ENCODE data around the gene GCDH.
A peak's percentile ranks its signal among the peaks of the same experiment; 100 is the strongest.

The GCDH gene

DNA sequence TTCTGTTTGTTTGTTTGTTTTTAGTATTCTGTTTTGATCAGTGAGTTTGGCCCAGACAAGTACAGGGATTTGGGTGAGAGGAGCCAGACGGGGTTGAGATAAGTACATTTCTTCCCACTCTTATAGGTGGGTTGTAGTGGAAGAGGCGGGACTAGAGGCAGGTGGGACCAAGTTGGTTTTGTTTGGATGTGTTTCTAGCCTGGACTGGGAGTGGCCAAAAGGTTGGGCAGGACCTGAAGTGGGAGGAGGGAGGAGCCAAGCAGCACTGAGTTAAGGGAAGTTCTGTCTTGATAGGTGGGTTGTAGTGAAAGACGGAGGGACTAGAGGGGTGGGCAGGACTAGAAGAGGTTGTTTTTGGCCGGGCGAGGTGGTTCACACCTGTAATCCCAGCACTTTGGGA is 18.7 kb upstream of the GCDH start:
- H3K36me3 ChIP-seq (replicated peaks; ENCODE audit: insufficient read depth, low read length): no peaks in the 10 kb centered on the region
- no peak for DNase-seq
- no peaks in the 10 kb centered on the region for H3F3A ChIP-seq (ENCODE audit: insufficient read depth, low read length)
- no peak overlapping the region for H3K4me2 ChIP-seq (ENCODE audit: low read depth, low read length)
- H3K9me2 ChIP-seq (replicated peaks; ENCODE audit: insufficient read depth, low read length): no peaks in the 10 kb centered on the region
- H3K4me3 ChIP-seq (ENCODE audit: low read length): no peak overlapping the region
- H3K9me3 ChIP-seq (replicated peaks; ENCODE audit: insufficient read depth, low read length): no peaks in the 10 kb centered on the region
- H3K27me3 ChIP-seq (replicated peaks; ENCODE audit: insufficient read depth, low read length): no peaks in the 10 kb centered on the region
- no peak overlapping the region for H2AFZ ChIP-seq (ENCODE audit: low read length)
- H3K79me2 ChIP-seq (ENCODE audit: low read length): no peaks in the 10 kb centered on the region
- no peak overlapping the region for H3K9ac ChIP-seq (ENCODE audit: low read length)
- no peak overlapping the region for H3K27ac ChIP-seq (ENCODE audit: low read length)
- TF ChIP-seq EZH2phosphoT487 (IDR thresholded peaks at IDR 0.05; ENCODE audit: low read length): no peak
- TF ChIP-seq, protein P1, sequence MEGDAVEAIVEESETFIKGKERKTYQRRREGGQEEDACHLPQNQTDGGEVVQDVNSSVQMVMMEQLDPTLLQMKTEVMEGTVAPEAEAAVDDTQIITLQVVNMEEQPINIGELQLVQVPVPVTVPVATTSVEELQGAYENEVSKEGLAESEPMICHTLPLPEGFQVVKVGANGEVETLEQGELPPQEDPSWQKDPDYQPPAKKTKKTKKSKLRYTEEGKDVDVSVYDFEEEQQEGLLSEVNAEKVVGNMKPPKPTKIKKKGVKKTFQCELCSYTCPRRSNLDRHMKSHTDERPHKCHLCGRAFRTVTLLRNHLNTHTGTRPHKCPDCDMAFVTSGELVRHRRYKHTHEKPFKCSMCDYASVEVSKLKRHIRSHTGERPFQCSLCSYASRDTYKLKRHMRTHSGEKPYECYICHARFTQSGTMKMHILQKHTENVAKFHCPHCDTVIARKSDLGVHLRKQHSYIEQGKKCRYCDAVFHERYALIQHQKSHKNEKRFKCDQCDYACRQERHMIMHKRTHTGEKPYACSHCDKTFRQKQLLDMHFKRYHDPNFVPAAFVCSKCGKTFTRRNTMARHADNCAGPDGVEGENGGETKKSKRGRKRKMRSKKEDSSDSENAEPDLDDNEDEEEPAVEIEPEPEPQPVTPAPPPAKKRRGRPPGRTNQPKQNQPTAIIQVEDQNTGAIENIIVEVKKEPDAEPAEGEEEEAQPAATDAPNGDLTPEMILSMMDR (IDR thresholded peaks at IDR 0.05; ENCODE audit: low read length): no peak
- H4K20me1 ChIP-seq (ENCODE audit: insufficient read depth, low read length): no peaks in the 10 kb centered on the region
- no peaks in the 10 kb centered on the region for H3K4me1 ChIP-seq (ENCODE audit: low read length)

DNA sequence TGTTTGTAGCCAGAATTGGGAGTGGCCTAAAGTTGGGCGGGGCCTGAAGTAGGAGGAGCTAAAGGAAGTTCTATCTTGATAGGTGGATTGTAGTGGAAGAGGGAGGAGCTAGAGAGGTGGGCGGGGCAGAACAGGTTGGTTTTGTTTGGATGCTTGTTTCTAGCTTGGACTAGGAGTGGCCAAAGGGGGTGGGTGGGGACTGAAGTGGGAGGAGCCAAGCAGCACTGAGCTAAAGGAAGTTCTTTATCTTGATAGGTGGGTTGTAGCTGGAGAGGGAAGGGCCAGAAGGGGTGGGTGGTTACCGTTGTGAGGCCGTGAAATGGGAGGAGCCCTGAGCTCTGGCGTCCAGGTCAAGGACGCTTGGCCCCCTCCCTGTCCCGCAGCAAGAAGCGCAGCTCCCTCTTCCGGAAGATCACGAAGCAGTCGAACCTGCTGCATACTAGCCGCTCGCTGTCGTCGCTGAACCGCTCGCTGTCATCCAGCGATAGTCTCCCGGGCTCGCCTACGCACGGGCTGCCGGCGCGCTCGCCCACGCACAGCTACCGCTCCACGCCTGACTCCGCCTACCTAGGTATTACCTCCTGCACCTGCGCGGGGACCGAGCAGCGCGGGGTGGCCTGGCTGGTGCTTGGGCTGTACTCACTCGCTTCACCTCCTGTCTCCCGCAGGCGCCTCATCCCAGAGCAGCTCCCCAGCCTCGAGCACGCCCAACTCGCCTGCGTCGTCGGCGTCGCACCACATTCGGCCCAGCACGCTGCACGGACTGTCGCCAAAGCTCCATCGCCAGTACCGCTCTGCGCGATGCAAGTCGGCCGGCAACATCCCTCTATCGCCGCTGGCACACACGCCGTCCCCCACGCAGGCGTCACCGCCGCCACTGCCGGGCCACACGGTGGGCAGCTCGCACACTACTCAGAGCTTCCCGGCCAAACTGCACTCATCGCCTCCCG is 17.7 kb upstream of the GCDH start:
- Histone ChIP-seq H3K4me1 (ENCODE audit: low read length) (no peaks in the 10 kb centered on the region), H3K36me3 (replicated peaks; ENCODE audit: insufficient read depth, low read length) (no peaks in the 10 kb centered on the region), H2AFZ (ENCODE audit: low read length) (no peak overlapping the region), H3K9me2 (replicated peaks; ENCODE audit: insufficient read depth, low read length) (no peaks in the 10 kb centered on the region), H3K9me3 (replicated peaks; ENCODE audit: insufficient read depth, low read length) (no peaks in the 10 kb centered on the region), H3K27ac (ENCODE audit: low read length) (no peak overlapping the region), H3K4me3 (ENCODE audit: low read length) (no peak overlapping the region), H4K20me1 (ENCODE audit: insufficient read depth, low read length) (no peaks in the 10 kb centered on the region), H3K9ac (ENCODE audit: low read length) (no peak overlapping the region), H3K4me2 (ENCODE audit: low read depth, low read length) (no peak overlapping the region), H3K79me2 (ENCODE audit: low read length) (no peaks in the 10 kb centered on the region), H3K27me3 (replicated peaks; ENCODE audit: insufficient read depth, low read length) (no peaks in the 10 kb centered on the region), H3F3A (ENCODE audit: insufficient read depth, low read length) (no peaks in the 10 kb centered on the region)
- peak; percentile 25 for DNase-seq
- TF ChIP-seq EZH2 (optimal IDR thresholded peaks at IDR 0.05; ENCODE audit: low read depth, low read length) (no peak), EZH2phosphoT487 (IDR thresholded peaks at IDR 0.05; ENCODE audit: low read length) (no peak)
- TF ChIP-seq, protein P1 (IDR thresholded peaks at IDR 0.05; ENCODE audit: low read length): no peak

DNA sequence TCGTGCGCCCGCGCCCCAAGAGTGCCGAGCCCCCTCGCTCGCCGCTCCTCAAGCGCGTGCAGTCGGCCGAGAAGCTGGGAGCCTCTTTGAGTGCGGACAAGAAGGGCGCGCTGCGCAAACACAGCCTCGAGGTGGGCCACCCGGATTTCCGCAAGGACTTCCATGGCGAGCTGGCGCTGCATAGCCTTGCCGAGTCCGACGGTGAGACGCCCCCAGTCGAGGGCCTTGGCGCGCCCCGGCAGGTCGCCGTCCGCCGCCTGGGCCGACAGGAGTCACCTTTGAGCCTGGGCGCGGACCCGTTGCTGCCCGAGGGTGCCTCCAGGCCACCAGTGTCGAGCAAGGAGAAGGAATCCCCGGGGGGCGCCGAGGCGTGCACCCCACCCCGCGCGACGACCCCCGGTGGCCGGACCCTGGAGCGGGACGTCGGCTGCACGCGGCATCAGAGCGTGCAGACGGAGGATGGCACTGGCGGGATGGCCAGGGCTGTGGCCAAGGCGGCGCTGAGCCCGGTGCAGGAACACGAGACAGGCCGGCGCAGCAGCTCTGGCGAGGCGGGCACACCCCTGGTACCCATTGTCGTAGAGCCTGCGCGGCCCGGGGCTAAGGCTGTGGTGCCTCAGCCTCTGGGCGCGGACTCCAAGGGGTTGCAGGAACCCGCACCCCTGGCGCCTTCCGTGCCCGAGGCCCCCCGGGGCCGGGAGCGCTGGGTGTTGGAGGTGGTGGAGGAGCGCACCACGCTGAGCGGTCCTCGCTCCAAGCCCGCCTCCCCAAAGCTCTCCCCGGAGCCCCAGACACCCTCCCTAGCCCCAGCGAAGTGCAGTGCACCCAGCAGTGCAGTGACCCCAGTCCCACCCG is 16.8 kb upstream of the GCDH start:
- Histone ChIP-seq H3K9me2 (replicated peaks; ENCODE audit: insufficient read depth, low read length) (no peaks in the 10 kb centered on the region), H3K4me1 (ENCODE audit: low read length) (no peaks in the 10 kb centered on the region), H3K9ac (ENCODE audit: low read length) (no peak overlapping the region), H4K20me1 (ENCODE audit: insufficient read depth, low read length) (no peaks in the 10 kb centered on the region), H2AFZ (ENCODE audit: low read length) (no peak overlapping the region), H3K27ac (ENCODE audit: low read length) (no peak overlapping the region), H3F3A (ENCODE audit: insufficient read depth, low read length) (no peaks in the 10 kb centered on the region), H3K9me3 (replicated peaks; ENCODE audit: insufficient read depth, low read length) (no peaks in the 10 kb centered on the region), H3K36me3 (replicated peaks; ENCODE audit: insufficient read depth, low read length) (no peaks in the 10 kb centered on the region), H3K4me2 (ENCODE audit: low read depth, low read length) (no peak overlapping the region), H3K27me3 (replicated peaks; ENCODE audit: insufficient read depth, low read length) (no peaks in the 10 kb centered on the region), H3K79me2 (ENCODE audit: low read length) (no peaks in the 10 kb centered on the region), H3K4me3 (ENCODE audit: low read length) (no peak overlapping the region)
- no peak for DNase-seq
- TF ChIP-seq, protein P1 (IDR thresholded peaks at IDR 0.05; ENCODE audit: low read length): no peak
- no peak for TF ChIP-seq EZH2 (optimal IDR thresholded peaks at IDR 0.05; ENCODE audit: low read depth, low read length)
- TF ChIP-seq EZH2phosphoT487 (IDR thresholded peaks at IDR 0.05; ENCODE audit: low read length): no peak

Data from MM.1S (cell line).